Measurements from ENCODE around the gene STK32C. TPM values are rescaled to one million over a fixed set of nuclear protein-coding genes. Genes with fewer than 3 reads are reported as not detected.

STK32C gene
- total and polyA plus RNA-seq, 2 of the 4 experiments (the other 2 are of a cell fraction) = 5.0 to 8.3 TPM

DNA sequence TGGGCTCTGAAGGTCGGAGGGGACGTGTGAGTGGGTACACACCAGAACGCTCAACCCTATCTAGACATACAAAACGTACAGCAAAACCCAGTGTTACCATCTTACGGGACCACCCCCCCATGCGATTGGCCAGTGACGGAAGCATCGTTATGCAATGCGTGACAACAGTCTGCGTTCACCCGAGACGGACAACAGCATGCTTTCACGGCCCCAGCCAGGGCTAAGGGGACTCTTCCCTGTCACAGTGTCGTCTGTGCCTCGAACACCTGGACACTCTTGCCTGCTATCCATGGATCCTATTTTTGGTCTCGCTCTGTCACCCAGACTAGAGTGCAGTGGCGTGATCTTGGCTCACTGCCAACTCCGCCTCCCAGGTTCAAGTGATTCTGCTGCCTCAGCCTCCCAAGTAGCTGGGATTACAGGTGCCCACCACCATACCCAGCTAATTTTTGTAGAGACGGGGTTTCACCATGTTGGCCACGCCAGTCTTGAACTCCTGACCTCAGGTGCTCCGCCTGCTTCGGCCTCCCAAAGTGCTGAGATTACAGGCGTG, 97.7 kb downstream of the STK32C start:
- Histone ChIP-seq H4K8ac (ENCODE audit: low read depth in 2 of 2, low read length in 2 of 2) (no peak overlapping the region), H3K23ac (ENCODE audit: low read depth, low read length) (no peak overlapping the region), H4K91ac (ENCODE audit: insufficient read depth, low read depth, low read length) (no peak overlapping the region), H2BK120ac (ENCODE audit: low read depth, low read length) (no peak overlapping the region), H4K20me1 (ENCODE audit: insufficient read depth, low read length) (no peaks in the 10 kb centered on the region), H3K9ac (ENCODE audit: low read depth, low read length) (no peak overlapping the region), H3K4me2 (ENCODE audit: low read depth, low read length) (no peak overlapping the region), H3K36me3 (ENCODE audit: control insufficient read depth, insufficient read depth, low read length) (peaks cover 2% of the 10 kb centered on the region; the same call in 1 of the 2 replicates), H2BK15ac (ENCODE audit: low read depth, low read length) (no peak overlapping the region), H2BK5ac (ENCODE audit: low read depth, low read length, poor library complexity, severe bottlenecking) (no peak overlapping the region), H3K79me1 (ENCODE audit: low read depth in 1 of 2, low read length in 2 of 2) (no peaks in the 10 kb centered on the region), H2BK20ac (ENCODE audit: low read depth, low read length) (no peak overlapping the region), H3K27ac (ENCODE audit: insufficient read depth, low read length) (no peak overlapping the region), H3K14ac (replicated peaks; ENCODE audit: low read depth, low read length) (no peak overlapping the region), H3K4ac (ENCODE audit: low read depth, low read length) (no peak overlapping the region), H3K4me1 (ENCODE audit: control insufficient read depth, insufficient read depth, low read length) (no peaks in the 10 kb centered on the region), H2AK9ac (replicated peaks; ENCODE audit: low read depth, low read length, poor library complexity) (peak overlapping the region; percentile 37), H3K56ac (ENCODE audit: extremely low read depth, insufficient read depth, low read length) (no peak overlapping the region), H3K4me3 (ENCODE audit: insufficient read depth, low read depth, low read length) (no peak overlapping the region), H3K9me3 (ENCODE audit: control insufficient read depth, insufficient read depth, low read length) (peaks cover 7% of the 10 kb centered on the region), H3K9me1 (ENCODE audit: insufficient read depth, low read length) (no peaks in the 10 kb centered on the region; the same call in 1 of the 2 replicates), H2AFZ (replicated peaks; ENCODE audit: low read length, poor library complexity) (no peak overlapping the region), H3K18ac (ENCODE audit: low read depth, low read length) (no peak overlapping the region), H2AK5ac (ENCODE audit: low read depth, low read length) (no peak overlapping the region), H4K5ac (ENCODE audit: low read depth, low read length) (no peak overlapping the region), H3K27me3 (ENCODE audit: control insufficient read depth, insufficient read depth, low read length) (no peaks in the 10 kb centered on the region)
- intact Hi-C loops (cut with micrococcal nuclease) (no loop called here), dilution Hi-C loops (cut with HindIII; ENCODE audit: low sequenced_read_pairs, unreplicated experiment) (no loop called here), in situ Hi-C loops (cut with MboI; ENCODE audit: low sequenced_read_pairs) (no loop called here)
- no TSS peak for BruUV-seq (replicated peaks)
- WGBS, 2 experiments (ENCODE audit: extremely low coverage in 2 of 2, insufficient read length in 1 of 2) = 90% methylated on average over 14 of the region's 23 CpGs; no CpG with 5 or more reads in 1 of the 2 experiments
- DNase-seq = no peak
- TF ChIP-seq RFX5 (IDR thresholded peaks at IDR 0.05; ENCODE audit: low read depth, low read length) = no peak
- no peak for TF ChIP-seq MAFK (IDR thresholded peaks at IDR 0.05; ENCODE audit: low read depth, low read length)
- no peak for TF ChIP-seq POLR2A (IDR thresholded peaks at IDR 0.05; ENCODE audit: low read depth, low read length)
- TF ChIP-seq RCOR1 (IDR thresholded peaks at IDR 0.05; ENCODE audit: insufficient replicate concordance, low read length) = no peak
- no peak for TF ChIP-seq MXI1 (IDR thresholded peaks at IDR 0.05; ENCODE audit: borderline replicate concordance, low read depth, low read length)
- TF ChIP-seq, protein P1, sequence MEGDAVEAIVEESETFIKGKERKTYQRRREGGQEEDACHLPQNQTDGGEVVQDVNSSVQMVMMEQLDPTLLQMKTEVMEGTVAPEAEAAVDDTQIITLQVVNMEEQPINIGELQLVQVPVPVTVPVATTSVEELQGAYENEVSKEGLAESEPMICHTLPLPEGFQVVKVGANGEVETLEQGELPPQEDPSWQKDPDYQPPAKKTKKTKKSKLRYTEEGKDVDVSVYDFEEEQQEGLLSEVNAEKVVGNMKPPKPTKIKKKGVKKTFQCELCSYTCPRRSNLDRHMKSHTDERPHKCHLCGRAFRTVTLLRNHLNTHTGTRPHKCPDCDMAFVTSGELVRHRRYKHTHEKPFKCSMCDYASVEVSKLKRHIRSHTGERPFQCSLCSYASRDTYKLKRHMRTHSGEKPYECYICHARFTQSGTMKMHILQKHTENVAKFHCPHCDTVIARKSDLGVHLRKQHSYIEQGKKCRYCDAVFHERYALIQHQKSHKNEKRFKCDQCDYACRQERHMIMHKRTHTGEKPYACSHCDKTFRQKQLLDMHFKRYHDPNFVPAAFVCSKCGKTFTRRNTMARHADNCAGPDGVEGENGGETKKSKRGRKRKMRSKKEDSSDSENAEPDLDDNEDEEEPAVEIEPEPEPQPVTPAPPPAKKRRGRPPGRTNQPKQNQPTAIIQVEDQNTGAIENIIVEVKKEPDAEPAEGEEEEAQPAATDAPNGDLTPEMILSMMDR (conservative IDR thresholded peaks at IDR 0.05; ENCODE audit: low read depth, low read length) = no peak
- no peak for TF ChIP-seq CHD1 (IDR thresholded peaks at IDR 0.05; ENCODE audit: low read depth, low read length)
- TF ChIP-seq CEBPB (IDR thresholded peaks at IDR 0.05; ENCODE audit: low read depth, low read length) = no peak
- TF ChIP-seq FOS (IDR thresholded peaks at IDR 0.05; ENCODE audit: low read depth, low read length) = no peak
- TF ChIP-seq NFE2L2 (IDR thresholded peaks at IDR 0.05; ENCODE audit: low read depth, low read length) = no peak
- no peak for TF ChIP-seq SMC3 (IDR thresholded peaks at IDR 0.05; ENCODE audit: low read depth, low read length)
- no peak for TF ChIP-seq MAZ (IDR thresholded peaks at IDR 0.05; ENCODE audit: borderline replicate concordance, low read depth, low read length)
- TF ChIP-seq, protein P2, sequence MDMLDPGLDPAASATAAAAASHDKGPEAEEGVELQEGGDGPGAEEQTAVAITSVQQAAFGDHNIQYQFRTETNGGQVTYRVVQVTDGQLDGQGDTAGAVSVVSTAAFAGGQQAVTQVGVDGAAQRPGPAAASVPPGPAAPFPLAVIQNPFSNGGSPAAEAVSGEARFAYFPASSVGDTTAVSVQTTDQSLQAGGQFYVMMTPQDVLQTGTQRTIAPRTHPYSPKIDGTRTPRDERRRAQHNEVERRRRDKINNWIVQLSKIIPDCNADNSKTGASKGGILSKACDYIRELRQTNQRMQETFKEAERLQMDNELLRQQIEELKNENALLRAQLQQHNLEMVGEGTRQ (IDR thresholded peaks at IDR 0.05; ENCODE audit: low read depth, low read length) = no peak
- no peak for TF ChIP-seq RAD21 (IDR thresholded peaks at IDR 0.05; ENCODE audit: low read length)
- no peak for TF ChIP-seq BHLHE40 (IDR thresholded peaks at IDR 0.05; ENCODE audit: low read depth, low read length)
- TF ChIP-seq, protein P3, sequence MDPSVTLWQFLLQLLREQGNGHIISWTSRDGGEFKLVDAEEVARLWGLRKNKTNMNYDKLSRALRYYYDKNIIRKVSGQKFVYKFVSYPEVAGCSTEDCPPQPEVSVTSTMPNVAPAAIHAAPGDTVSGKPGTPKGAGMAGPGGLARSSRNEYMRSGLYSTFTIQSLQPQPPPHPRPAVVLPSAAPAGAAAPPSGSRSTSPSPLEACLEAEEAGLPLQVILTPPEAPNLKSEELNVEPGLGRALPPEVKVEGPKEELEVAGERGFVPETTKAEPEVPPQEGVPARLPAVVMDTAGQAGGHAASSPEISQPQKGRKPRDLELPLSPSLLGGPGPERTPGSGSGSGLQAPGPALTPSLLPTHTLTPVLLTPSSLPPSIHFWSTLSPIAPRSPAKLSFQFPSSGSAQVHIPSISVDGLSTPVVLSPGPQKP (IDR thresholded peaks at IDR 0.05; ENCODE audit: borderline replicate concordance, low read depth, low read length) = no peak
- ATAC-seq (ENCODE audit: low read depth) = no peak
- POLR2A ChIA-PET (ENCODE audit: unreplicated experiment) = no interaction called here
- CTCF ChIA-PET = no interaction called here
